ENCODE data around the gene TASP1.
A peak's percentile ranks its signal among the peaks of the same experiment; 100 is the strongest.

Gene TASP1

DNA sequence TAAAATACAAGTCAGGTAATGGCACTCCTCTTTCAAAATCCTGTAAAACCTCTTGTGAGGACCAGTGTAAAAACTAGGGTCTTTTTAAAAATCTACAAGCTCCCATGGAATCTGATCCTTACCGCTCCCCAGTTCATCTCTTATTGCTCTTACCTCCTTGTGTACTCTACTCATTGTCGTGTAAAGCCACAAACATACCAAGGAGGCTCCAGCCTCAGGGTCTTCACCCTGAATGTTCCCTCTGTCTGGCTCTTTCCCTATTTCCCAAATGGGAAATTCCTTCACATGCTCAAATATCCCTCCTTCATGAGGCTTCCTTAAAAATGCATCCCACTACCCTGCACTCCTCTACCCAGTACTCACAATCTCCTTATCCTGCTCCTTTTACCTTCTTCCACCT, 67.1 kb downstream of the TASP1 start:
- DNase-seq (ENCODE audit: low read depth in 3 of 3): no peak

DNA sequence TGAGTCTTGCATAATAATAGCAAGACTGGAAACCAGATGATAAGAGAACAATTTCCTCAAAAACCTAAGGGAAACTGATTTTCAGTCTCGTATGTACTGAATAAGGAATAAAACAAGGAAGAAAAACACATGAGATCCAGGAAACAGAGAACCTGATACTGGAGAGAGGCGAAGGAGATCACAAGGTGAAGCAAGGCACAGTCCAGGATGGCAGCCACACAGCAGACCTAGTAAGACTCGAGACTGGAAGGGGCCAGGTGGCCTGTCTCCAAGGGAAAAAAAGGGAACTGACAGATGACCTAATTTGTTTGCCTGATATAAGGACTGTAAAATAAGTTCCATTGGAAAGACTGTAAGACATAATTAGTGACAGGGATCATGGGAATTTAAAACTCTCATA, 71.1 kb downstream of the TASP1 start:
- no peak for DNase-seq (ENCODE audit: low read depth in 3 of 3)

DNA sequence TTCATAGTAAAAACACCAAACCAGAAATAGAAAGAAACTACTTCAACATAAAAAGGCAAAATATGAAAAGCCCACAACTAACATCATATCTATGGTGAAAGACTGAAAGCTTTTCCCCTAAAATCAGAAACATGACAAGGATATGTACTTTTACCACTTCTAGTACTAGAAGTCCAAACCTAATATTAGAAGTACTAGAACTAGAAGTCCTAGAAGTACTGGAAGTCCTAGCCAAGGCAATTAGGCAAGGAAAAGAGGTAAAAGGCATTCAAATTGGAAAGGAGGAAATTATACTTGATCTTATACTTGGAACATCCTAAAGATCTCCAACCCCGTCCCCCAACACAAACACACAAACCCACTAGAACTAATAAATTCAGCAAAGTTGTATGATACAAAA, 74.9 kb downstream of the TASP1 start:
- DNase-seq (ENCODE audit: low read depth in 3 of 3): no peak

DNA sequence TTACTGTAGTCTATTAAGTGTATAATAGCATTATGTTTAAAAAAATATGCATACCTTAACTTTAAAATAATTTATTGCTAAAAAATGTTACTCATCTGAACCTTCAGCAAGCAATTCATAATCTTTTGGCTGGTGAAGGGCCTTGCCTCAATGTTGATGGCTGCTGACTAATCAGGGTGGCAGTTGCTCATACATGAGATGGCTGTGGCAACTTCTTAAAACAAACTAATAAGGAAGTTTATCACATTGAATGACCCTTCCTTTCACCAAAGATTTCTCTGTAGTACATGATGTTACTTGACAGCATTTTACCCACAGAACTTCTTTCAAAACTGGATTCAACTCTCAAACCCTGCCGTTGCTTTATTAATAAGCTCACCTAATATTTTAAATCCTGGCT, 84.0 kb downstream of the TASP1 start:
- DNase-seq (ENCODE audit: low read depth in 3 of 3): no peak

DNA sequence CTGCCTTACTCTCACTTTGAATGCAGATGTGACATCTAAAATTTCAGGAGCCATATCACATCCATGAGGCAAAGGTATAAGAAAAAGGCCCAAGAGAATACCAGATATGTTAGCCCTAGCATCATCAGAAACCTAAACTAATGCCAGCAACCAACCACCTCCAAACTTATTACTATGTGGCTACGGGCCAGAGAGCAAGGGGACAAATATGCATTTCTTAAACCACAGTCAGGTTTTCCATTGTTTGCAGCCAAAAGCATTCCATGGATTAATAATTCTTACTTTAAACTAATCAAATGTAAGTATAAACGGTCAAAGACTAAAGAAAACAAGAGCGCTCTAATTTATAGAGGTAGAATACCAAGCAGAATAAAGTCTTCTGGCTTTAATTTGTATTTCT, 84.7 kb downstream of the TASP1 start:
- no peak for DNase-seq (ENCODE audit: low read depth in 3 of 3)

DNA sequence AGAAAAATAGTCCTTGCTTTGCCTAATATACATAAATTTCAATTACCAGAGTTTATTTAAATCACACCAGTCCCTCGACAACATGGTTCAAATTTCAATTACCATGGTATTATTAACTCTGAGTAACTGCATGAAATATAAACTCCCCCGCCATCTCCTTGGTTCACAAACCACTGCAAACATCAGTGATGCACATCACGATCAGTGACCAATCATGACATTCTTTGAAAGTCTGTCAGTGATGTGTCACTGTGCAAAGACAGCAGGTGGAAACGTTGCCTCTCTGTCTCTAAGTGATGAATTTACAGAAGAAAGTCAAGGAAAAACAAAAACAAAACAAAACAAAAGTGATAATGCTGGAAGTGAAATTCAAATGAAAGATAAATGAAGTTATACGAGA, 86.7 kb downstream of the TASP1 start:
- no peak for DNase-seq (ENCODE audit: low read depth in 3 of 3)

DNA sequence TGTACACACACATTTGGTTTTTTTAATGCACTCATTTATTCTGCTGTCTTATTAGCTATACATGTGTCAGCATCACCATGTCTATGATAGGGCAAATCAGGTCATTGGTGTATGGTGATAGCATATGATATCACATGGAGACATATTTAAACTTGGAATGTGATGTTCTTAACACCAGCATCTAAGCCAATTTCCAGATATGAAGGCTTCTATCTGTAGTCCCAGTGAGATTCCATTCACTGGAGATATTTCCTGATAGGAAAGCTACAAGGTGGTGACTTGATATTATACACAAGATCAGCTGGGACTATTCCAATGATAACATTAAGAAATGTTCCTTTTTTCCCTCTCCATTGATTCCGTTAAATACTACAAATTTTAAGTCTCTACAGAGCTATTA, 89.3 kb downstream of the TASP1 start:
- no peak for DNase-seq (ENCODE audit: low read depth in 3 of 3)

DNA sequence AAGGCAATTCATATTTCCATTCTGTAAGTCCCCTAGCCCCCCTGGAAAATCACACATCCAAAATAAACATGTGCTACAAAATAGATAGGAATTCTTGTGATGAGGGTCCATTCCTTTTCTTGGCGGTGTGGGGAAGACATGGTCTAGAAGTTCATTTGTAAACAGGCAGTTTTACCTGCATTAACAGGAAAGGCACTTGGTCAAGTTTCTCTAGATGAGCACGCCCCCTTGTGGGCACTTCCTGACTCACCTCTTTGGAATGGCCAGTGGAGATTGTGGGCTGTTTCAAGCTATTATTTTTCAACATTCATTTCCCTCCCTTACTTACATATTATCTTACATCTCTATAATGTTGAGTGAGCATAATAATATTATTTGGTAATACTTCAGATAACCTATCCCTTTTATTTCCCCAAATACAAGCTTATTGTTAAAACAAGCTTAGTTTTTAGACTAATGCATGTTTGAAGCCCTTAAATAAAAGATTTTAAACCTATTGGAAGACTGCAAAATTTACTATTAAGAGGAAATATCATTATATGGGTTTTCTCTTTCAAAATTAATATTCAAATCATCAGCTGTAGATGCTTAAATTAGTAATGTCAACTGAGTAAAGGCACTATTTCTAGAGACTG, 92.1 kb downstream of the TASP1 start:
- DNase-seq (ENCODE audit: low read depth in 3 of 3): peak; percentile 27 to 47 (median 38)

DNA sequence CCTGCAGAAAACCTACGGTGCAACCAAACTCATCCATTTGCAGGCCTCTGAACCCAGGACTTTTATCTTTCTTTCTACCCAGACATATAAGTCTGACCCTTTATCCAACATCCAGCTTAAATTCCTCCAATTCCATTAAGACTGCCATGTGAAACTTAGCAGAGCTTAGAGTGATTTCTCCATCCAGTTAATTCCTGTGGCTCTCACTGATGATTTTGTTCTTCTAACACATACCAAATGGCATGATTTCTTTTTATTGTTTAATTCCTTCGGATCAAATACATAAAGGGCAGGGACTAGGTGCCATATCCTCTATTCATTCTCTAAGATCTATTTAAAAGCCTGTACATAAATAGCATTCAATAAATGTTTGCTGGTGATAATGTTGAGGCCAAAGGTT, 92.9 kb downstream of the TASP1 start:
- DNase-seq (ENCODE audit: low read depth in 3 of 3): no peak

DNA sequence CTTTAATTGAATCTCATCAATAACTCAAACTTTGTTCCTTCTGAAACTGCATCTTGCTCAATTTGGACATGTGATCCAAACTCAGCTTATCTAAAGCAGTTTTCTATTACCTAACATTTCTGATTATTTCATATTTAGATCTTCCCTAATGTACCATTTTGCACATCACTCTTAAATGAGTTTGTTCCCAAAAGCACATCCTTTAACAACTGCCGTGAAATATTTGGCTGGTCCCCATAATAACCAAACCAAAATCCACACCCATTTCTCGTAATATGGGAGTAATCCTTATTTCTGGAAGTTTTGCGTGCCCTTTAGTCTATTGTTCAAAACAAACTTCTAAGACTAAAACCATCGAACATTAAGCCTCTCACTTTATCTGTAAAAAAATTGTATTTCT, 94.9 kb downstream of the TASP1 start:
- DNase-seq (ENCODE audit: low read depth in 3 of 3): no peak

DNA sequence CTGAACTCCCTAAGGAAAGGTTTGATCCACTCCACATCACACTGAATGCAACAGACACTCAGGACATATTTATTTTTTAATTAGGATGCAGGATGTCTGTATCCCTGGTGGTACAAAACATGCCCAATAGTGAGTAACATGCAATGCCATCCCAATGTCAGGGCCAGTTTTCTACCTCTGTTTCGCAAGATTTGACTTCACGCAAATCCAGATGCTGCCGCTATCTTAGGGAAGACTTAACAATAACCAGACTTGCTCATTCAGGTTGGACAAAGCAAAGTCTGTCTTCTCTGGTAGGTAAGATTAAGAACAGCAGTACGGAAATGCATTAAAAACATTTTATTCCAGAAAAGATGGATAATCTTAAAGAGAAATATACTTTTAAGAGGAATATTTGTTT, 103.1 kb downstream of the TASP1 start:
- no peak for DNase-seq (ENCODE audit: low read depth in 3 of 3)

DNA sequence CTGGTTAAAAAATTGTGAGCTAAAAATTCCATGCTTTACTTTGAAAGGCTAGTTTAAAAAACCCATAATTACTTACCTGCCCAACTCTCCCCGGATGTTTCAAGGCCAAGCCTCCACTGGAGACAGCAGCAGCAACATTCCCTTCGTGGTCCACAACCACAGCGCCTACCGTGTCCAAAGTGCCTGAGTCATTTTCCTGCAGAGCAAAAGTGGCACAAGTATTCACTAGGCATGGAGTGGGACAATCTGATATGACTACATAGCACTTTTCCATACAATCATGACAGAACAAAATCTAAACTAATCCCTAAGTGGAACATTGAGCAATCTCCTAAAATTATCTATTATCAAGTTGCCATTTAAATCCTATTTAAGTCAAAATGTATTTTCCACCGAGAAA, 104.8 kb downstream of the TASP1 start:
- DNase-seq (ENCODE audit: low read depth in 3 of 3): no peak

DNA sequence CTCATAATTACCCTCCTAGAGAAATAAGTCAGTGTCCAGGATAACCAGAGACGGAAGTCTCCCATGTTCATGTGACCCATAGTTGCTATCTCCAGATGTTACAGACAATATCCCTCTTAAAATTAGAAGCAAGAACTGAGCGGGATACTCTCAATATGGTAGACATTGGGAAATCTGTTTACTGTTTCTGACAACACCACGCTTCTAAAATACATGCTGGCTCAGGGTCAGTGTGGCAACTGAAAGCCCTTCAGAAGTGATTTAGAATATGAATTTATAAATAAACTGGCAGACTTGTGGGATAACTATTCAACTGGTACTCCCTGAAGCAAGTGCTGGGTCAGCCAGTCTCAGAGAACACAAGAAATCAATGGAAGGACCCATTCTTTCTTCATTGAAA, 108.6 kb downstream of the TASP1 start:
- no peak for DNase-seq (ENCODE audit: low read depth in 3 of 3)

DNA sequence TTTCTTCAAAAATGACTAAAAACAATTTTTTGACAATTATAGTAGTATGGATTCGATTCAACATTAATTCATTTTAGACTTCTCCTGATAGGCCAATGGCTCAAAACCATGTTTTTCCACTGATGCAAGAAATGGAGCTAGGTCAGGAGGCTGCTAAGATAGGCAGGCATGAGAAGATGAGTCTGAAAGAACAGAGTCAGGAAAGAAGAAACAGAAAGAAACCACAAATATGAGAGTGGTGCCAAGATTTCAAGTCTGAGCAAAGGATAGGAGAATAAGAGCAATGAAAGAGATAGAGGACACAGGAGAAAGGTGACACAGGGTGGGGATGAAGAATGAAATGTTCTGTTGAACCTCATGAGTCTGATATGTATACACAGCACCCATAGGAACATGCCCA, 112.2 kb downstream of the TASP1 start:
- DNase-seq (ENCODE audit: low read depth in 3 of 3): no peak

DNA sequence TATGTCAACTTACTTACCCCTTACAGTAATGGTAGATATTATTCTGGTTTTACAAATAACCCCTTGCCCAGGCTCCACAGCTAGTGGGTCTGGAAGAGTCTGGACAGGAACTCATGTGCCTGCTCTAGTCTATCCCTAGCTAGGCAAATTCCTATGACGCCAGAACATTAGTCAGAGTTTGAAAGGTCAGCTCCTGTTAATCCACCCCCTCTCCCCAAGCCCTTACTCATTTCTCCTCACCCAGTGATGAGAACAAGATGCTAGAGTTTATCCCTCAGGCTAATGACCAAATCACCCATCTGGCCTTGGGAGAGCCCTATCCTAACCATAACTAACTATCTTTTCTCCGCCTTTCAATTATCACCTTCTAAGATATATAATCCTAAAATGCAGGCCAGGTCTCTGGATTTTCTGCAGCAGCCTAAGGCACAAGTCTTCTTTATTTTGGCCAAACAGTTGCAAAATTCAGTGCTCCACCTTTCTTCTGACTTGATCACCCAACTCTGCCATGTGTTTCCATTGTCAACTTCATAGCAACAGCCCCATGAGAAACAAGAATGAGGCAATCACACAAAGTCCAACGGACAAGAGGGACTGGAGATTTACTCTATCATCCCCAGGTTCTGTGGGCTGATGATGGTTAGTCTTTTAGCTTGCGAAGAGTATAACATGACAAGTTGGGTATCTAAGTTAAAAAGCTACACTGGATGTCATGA, 113.3 kb downstream of the TASP1 start:
- DNase-seq (ENCODE audit: low read depth in 3 of 3): no peak

DNA sequence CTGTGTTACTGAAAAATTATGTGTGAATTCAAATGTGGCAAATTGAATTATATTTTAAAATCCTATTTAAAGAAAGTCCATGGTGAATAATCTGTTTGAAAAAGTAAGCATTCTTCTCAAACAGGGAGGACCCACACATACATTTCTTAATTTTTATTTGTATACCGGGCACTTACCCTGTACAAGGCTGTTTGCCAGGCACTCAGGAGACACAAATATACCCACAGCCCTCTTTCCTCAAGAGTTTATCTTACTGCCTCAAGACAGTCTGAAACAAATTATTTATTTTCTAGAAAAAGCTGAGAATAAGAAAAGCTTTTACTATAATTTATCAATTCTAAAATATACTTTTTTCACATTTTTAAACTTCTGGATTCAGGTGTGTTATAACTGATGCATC, 114.4 kb downstream of the TASP1 start:
- no peak for DNase-seq (ENCODE audit: low read depth in 3 of 3)

DNA sequence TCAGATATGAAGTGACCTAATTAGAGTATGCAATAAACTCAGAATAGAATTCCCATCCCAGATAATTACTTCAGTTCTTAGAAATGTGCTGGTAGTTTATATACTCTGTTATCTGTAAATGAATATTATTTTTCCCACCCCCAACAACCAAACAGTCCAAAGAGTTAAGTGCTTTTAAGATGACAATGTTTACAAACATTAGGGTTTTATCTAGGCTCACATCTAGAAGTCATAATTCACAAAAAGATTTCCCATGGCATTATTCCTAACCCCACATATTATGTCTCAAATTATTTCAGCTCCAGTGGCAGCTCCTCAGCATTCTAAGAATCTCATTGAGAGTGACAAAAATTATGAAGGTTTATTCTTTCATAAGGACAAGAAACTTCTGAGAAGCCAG, 120.9 kb downstream of the TASP1 start:
- no peak for DNase-seq (ENCODE audit: low read depth in 3 of 3)

DNA sequence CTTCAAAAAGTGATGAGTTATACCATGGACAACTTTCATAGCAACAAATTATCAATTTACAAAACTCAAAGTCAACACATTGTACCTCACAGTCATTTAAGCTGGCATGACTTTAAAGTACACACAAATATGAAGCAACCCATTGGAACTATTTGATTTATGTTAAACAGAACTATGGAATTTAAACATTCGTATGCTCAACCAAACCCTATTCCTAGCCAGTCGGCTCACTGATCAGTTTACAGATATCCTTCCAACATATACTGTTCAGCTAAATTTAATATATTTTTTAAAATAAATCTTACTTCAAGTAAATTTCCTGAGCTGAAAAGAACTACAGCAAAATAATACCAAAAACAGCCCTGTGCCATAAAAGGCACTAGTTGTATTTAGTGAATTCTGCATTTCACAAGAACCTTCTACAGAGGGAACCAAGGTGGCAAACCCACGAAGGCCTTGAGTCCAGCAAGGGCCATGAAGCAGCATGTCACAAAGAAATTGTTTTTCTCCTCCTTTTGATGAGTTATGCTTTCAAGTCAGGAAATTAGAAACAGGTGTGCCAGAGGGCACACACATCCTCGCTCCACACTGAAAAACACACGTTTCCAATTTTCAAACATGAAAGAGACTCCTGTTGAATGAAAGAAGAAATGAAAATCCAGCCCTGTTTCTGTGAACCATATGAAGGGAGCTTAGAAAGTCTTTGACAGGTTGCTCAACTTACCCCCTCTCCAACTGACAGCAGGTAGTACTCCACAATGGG, 122.8 kb downstream of the TASP1 start:
- DNase-seq (ENCODE audit: low read depth in 3 of 3): no peak

DNA sequence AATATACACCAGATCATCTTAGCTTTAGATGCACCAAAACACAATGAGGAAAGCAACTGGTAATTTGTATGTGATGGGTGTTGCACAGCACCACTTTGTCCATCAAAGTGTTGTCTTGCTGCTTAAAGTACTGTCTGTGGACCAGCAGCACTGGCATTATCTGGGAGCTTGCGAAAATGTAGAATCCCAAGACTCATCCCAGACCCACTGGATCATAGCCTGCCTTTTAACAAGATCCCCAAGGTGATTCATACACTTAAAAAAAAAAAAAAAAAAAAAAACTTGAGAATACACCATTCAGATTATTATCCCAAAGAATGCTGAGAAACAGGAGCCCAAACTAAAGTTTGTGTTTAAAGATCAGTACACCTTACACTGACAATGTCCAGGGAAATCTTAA, 123.4 kb downstream of the TASP1 start:
- DNase-seq (ENCODE audit: low read depth in 3 of 3): no peak

DNA sequence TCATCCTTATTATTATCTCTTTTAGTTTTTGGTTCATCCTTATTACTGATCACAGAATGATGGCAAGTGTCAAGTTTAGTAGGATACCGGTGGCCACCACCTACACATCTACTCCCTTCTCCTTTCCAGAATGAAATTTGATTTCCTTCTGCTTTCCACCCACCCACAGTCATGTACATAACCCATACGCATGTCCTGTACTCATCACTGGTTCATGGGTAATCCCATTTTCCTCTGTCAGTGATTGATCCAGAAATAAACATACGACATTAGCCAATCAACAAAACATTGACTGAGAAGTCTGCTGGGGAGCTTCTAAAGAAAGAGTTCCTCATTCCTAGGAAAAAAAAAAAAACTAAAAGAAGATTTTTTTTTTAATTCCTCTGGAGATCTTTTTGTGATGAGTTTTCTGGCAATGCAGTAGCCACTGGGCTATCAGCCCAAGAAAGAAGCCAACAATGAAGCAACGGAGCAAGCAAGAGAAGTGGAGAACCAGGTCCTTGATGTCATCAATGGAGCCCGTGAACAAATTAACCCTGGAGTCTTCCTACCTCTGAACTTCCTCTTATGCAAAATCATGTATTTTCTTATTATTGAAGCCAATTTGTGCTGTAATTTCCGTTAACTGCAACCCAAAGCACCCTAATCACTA, 127.8 kb downstream of the TASP1 start:
- DNase-seq (ENCODE audit: low read depth in 3 of 3): no peak

DNA sequence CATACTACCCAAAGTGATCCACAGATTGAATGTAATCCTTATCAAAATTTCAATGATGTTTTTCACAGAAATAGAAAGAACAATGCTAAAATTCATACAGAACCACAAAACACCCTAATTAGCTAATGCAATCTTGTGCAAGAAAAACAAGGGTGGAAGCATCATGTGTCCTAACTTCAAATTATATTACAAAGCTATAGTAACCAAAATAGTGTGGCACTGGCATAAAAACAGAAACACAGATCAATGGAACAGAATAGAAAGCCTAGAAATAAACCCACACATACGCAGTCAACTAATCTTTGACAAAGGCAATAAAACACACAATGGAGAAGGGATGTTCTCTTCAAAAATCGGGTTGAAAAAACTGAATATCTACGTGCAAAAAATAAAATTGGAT, 131.1 kb downstream of the TASP1 start:
- no peak for DNase-seq (ENCODE audit: low read depth in 3 of 3)

DNA sequence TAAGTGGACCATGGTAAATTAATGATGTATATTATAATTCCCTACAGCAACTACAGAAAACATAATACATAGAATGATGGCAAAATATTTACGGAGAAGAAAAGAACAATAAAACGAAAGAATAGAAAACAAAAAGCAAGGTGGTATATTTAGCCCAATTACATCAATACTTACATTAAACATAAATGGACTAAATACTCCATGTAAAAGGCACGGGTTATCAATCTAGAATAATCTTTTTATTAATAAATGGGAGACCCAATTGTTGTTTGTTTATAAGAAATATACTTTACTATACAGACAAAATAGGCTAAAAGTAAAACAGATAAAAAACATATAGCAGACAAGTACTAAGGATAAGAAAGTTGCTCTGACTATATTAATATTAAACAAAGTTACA, 137.2 kb downstream of the TASP1 start:
- DNase-seq (ENCODE audit: low read depth in 3 of 3): no peak

DNA sequence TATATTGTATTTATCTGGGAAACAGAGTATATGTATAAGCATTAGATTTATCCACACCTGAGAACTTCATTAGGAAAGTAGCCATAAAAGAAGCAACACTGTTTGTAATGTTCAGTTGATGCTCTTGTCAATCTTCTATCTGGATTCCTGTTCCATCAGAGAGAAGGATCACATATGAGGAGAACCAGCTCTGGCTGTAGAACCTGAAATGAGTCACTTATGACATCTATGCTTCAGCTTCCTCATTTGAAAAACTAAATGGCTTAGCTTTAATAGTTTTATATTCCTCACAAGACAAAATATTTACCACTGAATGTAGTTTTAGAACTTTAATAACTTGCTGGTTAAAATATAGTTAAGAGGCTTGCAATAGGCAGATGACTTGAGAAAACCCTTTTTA, 144.7 kb downstream of the TASP1 start:
- DNase-seq (ENCODE audit: low read depth in 3 of 3): no peak

Data from stimulated activated CD4-positive, alpha-beta T cell treated with anti-CD3 and anti-CD28 coated beads, TNF-alpha, amount 100 ng/mL, for 4 hours (primary cell).